ENCODE results near the gene FLVCR1.

- TF ChIP-seq, protein P1, sequence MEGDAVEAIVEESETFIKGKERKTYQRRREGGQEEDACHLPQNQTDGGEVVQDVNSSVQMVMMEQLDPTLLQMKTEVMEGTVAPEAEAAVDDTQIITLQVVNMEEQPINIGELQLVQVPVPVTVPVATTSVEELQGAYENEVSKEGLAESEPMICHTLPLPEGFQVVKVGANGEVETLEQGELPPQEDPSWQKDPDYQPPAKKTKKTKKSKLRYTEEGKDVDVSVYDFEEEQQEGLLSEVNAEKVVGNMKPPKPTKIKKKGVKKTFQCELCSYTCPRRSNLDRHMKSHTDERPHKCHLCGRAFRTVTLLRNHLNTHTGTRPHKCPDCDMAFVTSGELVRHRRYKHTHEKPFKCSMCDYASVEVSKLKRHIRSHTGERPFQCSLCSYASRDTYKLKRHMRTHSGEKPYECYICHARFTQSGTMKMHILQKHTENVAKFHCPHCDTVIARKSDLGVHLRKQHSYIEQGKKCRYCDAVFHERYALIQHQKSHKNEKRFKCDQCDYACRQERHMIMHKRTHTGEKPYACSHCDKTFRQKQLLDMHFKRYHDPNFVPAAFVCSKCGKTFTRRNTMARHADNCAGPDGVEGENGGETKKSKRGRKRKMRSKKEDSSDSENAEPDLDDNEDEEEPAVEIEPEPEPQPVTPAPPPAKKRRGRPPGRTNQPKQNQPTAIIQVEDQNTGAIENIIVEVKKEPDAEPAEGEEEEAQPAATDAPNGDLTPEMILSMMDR (IDR thresholded peaks at IDR 0.05) = no peak
- no peak for TF ChIP-seq POLR2A (IDR thresholded peaks at IDR 0.05)
Measured at GRCh38 chr1:212916481-212917133, 58.5 kb downstream of the FLVCR1 start.
